Fibroblast of gingiva (primary cell): ENCODE measurements around the gene P2RX1.
A peak's percentile ranks its signal among the peaks of the same experiment; 100 is the strongest.

Source experiments
- DNase-seq: peaks from one replicate; pipeline ENCODE4 v3.0.0-alpha.2; 2011; ENCODE audit warnings: low read depth

P2RX1 gene

DNA sequence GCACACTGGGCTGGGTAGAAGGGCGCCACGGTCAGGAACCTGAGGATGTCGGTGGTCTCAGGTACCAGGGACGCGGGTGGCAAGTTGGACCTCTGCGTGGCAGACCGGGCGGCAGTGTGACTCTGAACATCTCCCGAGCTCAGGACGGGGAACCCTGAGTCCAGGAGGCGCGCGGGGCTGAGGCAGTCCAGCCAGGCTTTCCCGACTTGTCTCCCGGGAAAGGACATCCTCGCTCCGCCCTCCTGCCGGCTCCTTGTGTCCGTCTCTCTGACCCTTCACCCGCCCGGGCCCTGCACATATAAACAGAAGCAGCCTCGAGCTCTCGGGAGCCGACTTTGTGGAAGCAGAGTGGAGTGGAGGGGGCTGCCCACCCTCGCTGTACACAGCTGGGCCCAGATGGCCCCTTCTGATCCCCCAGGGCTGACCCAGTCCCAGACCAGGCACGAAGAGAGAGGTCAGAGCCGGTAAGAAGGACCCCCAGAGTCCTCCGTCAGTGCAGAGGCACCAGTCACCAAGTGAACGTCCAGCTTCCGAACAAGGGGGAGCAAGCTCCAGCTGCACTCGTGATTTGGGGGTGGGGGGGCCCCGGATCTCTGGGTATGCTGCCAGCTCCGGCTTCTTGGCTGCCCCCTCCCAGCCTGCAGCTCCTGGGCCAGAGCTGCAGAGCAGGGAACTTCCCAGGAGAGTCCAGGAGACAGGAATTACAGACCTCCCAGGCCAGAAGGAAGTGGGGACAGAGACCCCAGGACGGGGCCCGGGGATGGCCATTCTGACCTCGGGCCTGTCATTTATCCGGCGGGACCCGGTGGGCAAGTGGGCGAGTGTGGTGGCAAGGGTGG is 8.5 kb upstream of the P2RX1 start:
- no peak for DNase-seq

DNA sequence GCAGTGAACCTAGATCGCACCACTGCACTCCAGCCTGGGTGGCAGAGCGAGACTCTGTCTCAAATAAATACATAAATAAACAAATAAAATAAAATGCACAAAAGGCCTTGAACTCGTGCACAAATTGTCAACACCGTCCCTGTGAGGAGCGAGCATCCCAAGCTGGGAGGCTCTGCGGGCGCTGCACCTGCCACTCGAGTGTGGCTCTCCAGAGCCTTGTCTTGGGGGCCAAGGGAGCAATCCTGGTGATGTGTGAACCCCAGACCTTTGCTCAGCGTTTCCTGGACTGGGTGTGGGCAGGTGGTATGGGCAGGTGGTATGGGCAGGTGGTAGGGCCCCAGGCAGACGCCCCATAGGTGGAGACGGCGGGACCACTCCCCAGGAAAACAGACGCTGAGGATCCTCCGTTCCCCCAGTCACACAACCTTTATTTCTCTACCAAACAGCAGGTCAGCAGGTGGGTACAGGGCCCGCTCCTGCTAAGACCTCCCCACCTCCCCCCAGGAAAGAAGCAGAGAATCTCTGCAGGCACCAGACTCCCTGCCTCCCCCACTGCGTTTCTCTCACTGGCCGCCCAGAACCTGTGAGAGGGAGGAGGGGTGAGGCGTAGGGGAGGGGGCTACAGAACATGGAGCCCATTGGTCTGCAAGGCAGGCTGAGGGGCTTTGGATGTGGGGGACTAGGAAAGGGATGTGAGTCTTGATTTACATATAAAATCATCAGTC is 7.4 kb upstream of the P2RX1 start:
- DNase-seq, result no peak

DNA sequence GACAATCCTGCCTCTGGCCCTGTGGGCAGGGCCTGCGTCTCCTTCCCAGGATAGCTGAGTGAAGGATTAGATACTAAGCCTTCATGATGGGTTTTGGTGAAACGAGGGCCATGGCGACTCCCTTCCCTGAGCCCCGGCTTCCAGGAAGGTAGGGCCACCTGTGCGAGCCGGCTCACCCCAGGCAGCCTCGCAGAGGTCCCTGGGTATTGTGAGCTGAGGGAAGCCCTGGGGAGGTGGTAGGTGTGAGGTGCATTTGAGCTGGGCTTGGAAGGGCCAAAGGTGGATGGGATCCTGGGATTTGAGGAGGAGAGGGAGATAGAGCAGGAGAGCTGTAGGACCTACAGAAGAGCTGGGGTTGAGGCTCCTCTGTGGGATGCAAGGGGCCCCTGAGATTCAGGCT is 6.5 kb upstream of the P2RX1 start:
- DNase-seq, result no peak

DNA sequence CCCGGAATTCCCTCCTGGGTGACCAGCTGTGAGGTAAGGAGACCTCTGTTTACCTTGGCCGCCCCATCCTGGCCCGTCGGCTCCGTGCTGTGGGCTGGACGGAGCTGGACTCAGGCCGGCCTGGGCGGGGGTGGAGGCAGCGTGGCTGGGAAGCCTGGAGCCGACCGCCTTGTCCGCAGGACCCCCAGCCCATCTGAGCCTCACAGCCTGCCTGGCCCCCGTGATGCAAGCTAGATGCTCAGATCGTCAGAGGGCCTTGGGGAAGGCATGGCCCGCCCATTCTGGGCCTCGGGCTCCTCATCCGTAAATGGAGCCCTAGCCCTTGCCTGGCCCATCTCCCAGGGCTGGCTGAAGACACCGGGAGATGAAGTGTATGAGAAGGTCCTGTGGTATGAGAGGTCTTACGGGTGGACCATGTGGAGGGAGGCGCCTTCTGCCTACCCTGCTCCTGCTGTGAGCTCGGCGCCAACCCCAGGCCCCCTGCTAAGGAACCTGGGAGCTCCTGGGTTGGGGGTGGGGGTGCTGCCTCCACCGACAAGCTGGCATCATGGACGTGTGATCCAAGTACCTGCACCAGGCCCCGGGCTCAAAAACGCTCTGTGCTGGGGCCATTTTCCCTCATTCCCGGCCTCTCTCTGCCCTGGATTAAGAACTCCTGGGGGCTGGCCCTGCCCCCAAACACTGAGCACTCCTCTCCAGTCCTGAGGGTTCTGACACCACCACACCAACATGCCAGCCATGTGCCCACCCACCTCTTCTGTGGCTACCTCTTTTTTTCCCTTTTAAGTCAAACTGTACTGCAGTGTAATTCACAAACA is 5.4 kb upstream of the P2RX1 start:
- no peak for DNase-seq

DNA sequence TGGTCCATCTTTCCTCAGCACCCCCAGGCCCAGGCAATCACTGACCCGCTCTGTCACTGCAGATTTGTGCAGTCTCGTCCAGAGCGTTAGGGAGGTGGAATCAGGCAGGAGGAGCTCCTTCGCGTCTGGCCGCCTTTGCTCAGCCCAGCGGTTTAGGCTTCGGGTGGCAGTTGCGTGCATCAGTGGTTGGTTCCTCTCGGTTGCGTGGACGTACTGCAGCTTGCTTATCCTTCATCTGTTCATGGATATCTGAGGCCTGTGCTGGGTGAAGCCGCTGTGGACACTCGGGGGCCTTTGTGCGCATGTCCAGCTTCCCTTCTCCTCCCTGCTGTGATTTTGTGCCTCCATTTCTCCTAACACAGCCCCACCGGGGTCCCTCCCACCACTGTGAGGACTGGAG is 4.7 kb upstream of the P2RX1 start:
- DNase-seq, result no peak

DNA sequence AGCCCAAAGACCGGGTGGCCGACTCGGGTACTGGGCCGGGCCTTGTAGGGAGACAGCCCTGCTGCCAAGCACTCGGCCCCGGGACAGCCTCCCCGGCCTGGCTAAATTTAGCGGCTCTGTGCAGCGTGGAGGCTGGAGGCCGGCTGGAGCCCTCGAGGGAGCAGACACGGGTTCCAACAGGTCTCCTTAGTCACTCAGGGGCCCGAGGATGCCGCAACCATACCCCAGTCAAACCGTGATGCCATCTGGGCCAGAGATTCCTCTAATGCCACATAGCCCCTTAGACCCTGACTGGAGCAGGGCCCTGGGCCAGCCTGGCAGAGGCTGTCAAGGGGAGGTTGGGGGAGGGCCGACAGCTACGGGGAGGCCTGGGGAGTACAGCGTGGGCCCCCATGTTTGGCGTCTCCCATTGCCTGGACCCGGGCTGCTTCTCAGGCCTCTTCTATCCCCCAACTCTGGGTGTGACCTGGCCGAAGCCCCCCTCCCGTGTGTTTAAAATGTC is 2.9 kb upstream of the P2RX1 start:
- DNase-seq, result no peak

DNA sequence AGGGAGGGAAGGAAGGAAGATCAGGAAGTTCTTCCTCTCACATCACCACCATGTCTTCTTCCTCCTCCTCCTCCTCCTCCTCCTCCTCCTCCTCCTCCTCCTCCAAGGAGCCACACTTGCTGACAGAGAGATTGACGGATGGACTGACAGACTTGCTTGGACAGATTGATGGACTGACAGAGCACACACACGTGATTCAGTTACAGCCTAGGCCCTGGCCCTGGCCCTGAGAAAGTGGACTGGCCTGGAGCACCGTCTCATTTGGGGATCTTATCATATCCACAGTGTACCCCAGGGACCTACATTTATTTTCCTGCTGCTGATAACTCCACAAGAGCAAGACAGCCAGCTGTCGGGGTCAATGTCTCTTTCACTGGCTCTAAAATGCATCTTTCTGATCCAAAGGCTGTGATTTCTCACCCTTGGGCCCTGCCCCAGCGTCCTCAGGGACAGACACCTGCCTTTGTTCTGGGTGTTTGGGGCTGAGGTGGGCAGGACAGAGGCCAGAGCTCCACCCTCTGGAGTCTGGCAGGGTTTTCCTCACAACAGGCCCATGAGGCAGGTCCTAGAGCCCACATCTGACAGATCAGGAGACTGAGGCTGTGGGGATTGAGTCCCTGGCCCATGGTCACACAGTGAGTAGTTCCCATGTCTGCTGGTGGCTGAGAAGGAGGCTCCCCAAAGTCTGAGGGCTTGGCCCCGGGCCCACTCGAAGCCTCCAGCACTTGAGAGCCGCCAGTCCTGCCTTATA is 2.3 kb upstream of the P2RX1 start:
- DNase-seq, result no peak

GRCh38 chr17:3917391-3917931 is 1.2 kb upstream of the P2RX1 start:
- no peak for DNase-seq

GRCh38 chr17:3916825-3917224 is 560 bp upstream of the P2RX1 start:
- DNase-seq, result no peak

DNA sequence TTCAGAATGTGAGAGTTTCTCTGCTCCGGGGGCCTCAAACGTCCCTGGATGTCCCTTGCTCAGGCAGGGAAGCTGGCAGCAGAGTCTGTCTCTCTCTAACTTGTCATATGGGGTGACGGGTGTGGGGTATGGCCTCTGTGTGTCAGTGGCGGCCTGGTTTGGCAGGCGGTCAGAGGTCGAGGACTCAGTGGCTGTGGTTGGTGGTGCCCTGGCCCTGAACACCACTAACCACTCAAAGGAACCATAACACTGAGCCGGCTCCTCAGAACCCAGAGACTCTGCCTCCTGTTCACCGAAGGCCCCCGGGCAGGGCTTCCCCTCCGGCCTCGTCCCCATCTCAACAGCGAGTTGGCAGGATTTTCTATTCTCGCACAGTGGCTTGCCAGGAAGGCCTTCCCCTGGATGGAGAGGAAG is 677 bp downstream of the P2RX1 start:
- DNase-seq, result no peak

- no peak for DNase-seq
Measured at GRCh38 chr17:3914312-3914670, 2.0 kb downstream of the P2RX1 start.

GRCh38 chr17:3913531-3914311 is 2.5 kb downstream of the P2RX1 start:
- peak; percentile 56 for DNase-seq

GRCh38 chr17:3912827-3913226 is 3.4 kb downstream of the P2RX1 start:
- DNase-seq, result no peak

GRCh38 chr17:3911271-3912053 is 4.8 kb downstream of the P2RX1 start:
- DNase-seq, result no peak

GRCh38 chr17:3910420-3911270 is 5.6 kb downstream of the P2RX1 start:
- no peak for DNase-seq

DNA sequence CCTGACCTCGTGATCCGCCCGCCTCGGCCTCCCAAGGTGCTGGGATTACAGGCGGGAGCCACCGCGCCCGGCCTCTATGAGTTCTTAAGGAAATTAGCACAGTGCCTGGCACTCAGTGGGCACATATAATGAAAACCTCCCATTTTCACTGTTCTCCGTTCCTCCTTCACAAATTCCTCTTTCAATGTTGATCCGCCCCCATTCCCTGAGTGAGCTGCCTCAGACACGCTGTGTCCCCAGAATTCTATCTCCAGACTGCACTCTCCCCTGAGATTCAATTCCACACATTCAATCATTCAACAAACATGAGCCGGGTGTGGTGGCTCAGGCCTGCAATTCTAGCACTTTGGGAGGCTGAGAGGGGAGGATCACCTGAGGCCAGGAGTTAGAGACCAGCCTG is 7.0 kb downstream of the P2RX1 start:
- no peak for DNase-seq

DNA sequence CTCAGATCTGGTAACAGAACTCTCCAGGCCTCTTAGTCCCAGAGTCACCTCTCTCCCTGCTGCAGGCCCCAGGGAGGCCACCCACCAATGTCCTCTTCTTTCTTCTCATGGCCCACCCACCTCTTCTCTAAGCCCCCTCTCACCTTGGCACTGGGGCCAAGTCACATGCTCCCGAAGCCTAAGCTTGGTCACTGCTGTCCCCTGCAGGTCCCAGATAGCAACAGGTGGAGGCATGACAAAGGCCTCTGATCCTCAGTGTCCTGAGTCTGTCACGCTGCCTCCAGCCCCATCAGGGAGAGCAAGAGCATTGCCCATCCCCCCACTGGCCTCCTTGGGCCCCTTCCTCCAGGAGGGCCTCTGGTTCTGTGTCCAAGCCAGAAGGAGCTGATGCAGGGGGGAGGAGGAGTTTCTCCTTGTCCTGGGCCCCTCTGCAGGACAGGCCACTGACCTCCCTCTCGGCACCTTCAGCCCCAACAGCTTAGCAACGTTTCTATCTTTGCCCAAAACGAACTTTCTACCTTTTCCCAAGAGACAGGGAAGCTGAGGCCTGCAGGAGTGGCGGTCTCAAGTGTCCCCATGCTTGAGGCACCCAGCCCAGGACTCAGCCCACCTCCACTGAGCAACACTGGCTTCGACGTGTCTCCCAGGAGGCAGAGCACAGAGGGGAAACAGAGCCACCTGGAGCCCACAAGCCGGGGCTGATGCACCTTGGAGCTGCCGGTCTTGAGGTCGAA is 8.6 kb downstream of the P2RX1 start:
- DNase-seq, result no peak

- DNase-seq, result no peak
Measured at GRCh38 chr17:3906881-3907280, 9.4 kb downstream of the P2RX1 start.
